ENCODE measurements around the gene NMNAT1. TPM values are rescaled to one million over a fixed set of nuclear protein-coding genes. Genes with fewer than 3 reads are reported as not detected.

The NMNAT1 gene
- total and polyA plus RNA-seq, 2 donors from 2014 or later: 12.3 to 17.5 TPM

DNA sequence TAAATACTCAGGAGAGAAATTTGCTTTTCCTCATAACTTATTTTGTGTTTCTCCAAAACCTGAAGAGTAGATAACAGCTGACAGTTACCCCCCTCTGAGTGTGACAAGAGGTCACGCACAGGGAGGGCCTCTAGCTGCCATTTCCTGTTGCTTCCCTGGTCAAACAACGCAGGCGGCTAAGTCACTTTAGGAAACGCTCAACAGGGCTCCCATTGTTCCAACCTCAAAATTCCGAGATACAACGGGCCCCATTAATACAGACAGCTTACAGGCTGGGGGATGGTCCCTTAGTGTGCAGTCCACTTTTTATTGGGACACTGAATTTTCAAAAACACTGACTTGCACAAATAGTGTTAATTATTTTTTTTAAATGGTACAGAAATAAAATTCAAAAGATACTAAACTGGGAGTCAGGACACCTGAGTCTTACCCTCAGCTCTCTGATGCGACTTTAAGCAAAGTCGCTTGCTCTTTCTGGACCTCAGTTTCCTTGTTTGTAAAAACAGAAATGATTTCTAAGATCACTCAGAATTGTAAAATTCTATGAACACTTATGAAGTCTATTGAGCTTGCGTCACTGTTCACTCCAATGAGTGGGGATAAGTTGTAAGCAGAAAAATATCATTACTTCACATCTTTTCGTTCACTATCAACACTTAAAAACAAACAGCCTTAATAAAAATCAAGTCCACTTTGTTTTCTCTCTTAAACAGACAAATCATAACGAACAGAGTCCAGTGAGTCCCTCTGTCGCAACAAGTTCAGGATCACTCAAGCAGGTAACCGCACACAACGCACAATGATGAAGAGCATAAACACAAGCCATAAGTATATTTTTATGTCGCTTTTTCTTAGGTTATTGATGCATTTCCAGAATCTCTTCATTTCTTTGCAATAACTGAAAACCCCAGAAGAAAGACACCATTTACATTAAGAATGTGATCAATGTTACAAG is 13.6 kb upstream of the NMNAT1 start:
- DNase-seq (no peak), FAIRE-seq (no peak)
- H3K4me1 ChIP-seq (ENCODE audit: control insufficient read depth in 2 of 3, insufficient read depth in 2 of 3, low read depth in 1 of 3, low read length in 3 of 3): no peaks in the 10 kb centered on the region
- H3K9ac ChIP-seq (ENCODE audit: low read length in 3 of 3): no peak overlapping the region
- no peak overlapping the region for H3K27ac ChIP-seq (ENCODE audit: low read depth in 2 of 2, low read length in 2 of 2)
- peaks cover 0 to 15% (median 3%) of the 10 kb centered on the region in 3 donors for H3K36me3 ChIP-seq (ENCODE audit: control insufficient read depth in 2 of 3, insufficient read depth in 3 of 3, low read length in 3 of 3)
- no peaks in the 10 kb centered on the region for H3K27me3 ChIP-seq (ENCODE audit: control insufficient read depth, insufficient read depth, low read length)
- H3K4me3 ChIP-seq (ENCODE audit: low read length in 3 of 3): no peak overlapping the region
- intact Hi-C loops (cut with DNase I): no loop called here
- TF ChIP-seq, protein P1, sequence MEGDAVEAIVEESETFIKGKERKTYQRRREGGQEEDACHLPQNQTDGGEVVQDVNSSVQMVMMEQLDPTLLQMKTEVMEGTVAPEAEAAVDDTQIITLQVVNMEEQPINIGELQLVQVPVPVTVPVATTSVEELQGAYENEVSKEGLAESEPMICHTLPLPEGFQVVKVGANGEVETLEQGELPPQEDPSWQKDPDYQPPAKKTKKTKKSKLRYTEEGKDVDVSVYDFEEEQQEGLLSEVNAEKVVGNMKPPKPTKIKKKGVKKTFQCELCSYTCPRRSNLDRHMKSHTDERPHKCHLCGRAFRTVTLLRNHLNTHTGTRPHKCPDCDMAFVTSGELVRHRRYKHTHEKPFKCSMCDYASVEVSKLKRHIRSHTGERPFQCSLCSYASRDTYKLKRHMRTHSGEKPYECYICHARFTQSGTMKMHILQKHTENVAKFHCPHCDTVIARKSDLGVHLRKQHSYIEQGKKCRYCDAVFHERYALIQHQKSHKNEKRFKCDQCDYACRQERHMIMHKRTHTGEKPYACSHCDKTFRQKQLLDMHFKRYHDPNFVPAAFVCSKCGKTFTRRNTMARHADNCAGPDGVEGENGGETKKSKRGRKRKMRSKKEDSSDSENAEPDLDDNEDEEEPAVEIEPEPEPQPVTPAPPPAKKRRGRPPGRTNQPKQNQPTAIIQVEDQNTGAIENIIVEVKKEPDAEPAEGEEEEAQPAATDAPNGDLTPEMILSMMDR (IDR thresholded peaks at IDR 0.05; ENCODE audit: borderline replicate concordance, extremely low read depth, insufficient read depth): no peak
- H3K9me3 ChIP-seq (ENCODE audit: control insufficient read depth in 2 of 3, insufficient read depth in 1 of 3, low read length in 3 of 3): no peaks in the 10 kb centered on the region

DNA sequence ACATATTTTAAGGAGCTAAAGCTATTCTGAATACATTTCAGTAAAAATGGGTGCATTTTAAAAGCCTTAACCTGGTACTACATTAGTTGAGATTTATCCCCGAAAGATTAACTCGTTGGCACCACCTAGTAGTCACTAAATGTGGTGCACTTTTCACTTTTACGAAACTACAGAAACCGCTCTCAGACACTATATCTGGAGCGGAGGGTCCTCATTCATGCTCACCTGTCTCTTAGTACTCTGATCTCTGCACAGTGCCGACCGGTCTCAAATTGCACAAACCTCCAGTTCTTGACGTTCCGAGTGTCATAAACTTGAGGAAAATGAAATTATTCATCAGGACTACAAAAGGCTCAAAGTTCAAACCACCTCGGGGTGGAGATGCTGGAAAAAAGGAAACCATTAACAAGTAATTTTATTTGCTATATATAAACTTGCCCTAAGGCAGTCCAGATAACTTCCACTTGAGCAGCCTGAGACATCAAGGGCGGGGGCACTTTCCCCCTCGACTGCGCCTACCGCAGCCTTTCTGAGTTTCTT is 806 bp upstream of the NMNAT1 start:
- H3K36me3 ChIP-seq (ENCODE audit: control insufficient read depth in 2 of 3, insufficient read depth in 3 of 3, low read length in 3 of 3): peaks cover 0 to 3% (median 0%) of the 10 kb centered on the region in 3 donors
- no peaks in the 10 kb centered on the region for H3K27me3 ChIP-seq (ENCODE audit: control insufficient read depth, insufficient read depth, low read length)
- peak overlapping the region; percentile 87 to 97 (median 91) for H3K9ac ChIP-seq (ENCODE audit: low read length in 3 of 3)
- no peak for FAIRE-seq
- H3K4me3 ChIP-seq (ENCODE audit: low read length in 3 of 3): peak overlapping the region; percentile 91 to 99 (median 98)
- intact Hi-C loops (cut with DNase I): no loop called here
- no peaks in the 10 kb centered on the region for H3K9me3 ChIP-seq (ENCODE audit: control insufficient read depth in 2 of 3, insufficient read depth in 1 of 3, low read length in 3 of 3)
- DNase-seq: peak in 3 of 5 donors; percentile 18 to 77 (median 77)
- no peaks in the 10 kb centered on the region for H3K4me1 ChIP-seq (ENCODE audit: control insufficient read depth in 2 of 3, insufficient read depth in 2 of 3, low read depth in 1 of 3, low read length in 3 of 3)
- H3K27ac ChIP-seq (ENCODE audit: low read depth in 2 of 2, low read length in 2 of 2): peak overlapping the region; percentile 84 to 90
- TF ChIP-seq, protein P1 (IDR thresholded peaks at IDR 0.05; ENCODE audit: borderline replicate concordance, extremely low read depth, insufficient read depth): peak; percentile 48

DNA sequence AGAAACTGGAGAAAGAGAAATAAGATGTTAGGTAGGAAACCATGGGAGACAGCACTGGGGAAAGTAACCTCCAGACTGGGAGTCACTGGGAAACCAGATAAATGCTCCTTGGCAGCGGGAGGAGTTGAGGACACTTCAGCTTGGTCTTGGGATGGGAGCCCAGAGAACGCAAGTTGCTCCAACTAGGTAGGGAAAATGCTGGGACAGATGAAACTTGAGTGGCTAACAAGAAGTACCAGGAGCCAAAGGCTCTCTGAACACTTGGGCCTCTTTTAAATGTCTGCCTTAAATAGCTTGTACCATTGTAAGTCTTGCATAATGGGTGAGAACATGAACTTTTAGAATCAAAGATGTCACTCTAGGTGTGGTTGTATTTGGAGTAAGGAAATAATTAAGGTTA is 3.0 kb downstream of the NMNAT1 start:
- intact Hi-C loops (cut with DNase I): no loop called here
- Histone ChIP-seq H3K9ac (ENCODE audit: low read length in 3 of 3) (no peak overlapping the region), H3K4me1 (ENCODE audit: control insufficient read depth in 2 of 3, insufficient read depth in 2 of 3, low read depth in 1 of 3, low read length in 3 of 3) (peaks cover 0 to 2% (median 0%) of the 10 kb centered on the region in 3 donors), H3K27me3 (ENCODE audit: control insufficient read depth, insufficient read depth, low read length) (no peaks in the 10 kb centered on the region), H3K4me3 (ENCODE audit: low read length in 3 of 3) (no peak overlapping the region), H3K36me3 (ENCODE audit: control insufficient read depth in 2 of 3, insufficient read depth in 3 of 3, low read length in 3 of 3) (peaks cover 0 to 6% (median 3%) of the 10 kb centered on the region in 3 donors), H3K9me3 (ENCODE audit: control insufficient read depth in 2 of 3, insufficient read depth in 1 of 3, low read length in 3 of 3) (no peaks in the 10 kb centered on the region), H3K27ac (ENCODE audit: low read depth in 2 of 2, low read length in 2 of 2) (no peak overlapping the region)
- FAIRE-seq: no peak
- TF ChIP-seq, protein P1 (IDR thresholded peaks at IDR 0.05; ENCODE audit: borderline replicate concordance, extremely low read depth, insufficient read depth): no peak
- no peak for DNase-seq
